GM18870 (cell line): ENCODE results near the gene IRGQ.
A peak's percentile ranks its signal among the peaks of the same experiment; 100 is the strongest.
"Not testable (repeated sequence)": the region's sequence is repeated elsewhere in the genome, so short reads cannot be mapped to it uniquely, and the experiment has no call there.

ENCODE experiments used
- ATAC-seq: cut with Tn5 transposase; IDR thresholded peaks from one replicate; pipeline ENCODE4 v1.9.1; 2021; ENCODE audit warnings: moderate library complexity; ENCODE audit not compliant: unreplicated experiment

Gene IRGQ, protein sequence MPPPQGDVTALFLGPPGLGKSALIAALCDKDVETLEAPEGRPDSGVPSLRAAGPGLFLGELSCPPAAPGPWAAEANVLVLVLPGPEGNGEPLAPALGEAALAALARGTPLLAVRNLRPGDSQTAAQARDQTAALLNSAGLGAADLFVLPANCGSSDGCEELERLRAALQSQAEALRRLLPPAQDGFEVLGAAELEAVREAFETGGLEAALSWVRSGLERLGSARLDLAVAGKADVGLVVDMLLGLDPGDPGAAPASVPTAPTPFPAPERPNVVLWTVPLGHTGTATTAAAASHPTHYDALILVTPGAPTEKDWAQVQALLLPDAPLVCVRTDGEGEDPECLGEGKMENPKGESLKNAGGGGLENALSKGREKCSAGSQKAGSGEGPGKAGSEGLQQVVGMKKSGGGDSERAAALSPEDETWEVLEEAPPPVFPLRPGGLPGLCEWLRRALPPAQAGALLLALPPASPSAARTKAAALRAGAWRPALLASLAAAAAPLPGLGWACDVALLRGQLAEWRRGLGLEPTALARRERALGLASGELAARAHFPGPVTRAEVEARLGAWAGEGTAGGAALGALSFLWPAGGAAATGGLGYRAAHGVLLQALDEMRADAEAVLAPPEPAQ

GRCh38 chr19:43595999-43596841 lies at the start of gene IRGQ, which contains the start of gene ZNF576:
Gene IRGQ (minus strand): TSS chr19:43596134. CDS start chr19:43595338, 796 bp downstream.
Gene ZNF576 (plus strand): TSS chr19:43596595. CDS start chr19:43597109, 514 bp downstream.
- peak; percentile 82 for ATAC-seq

- ATAC-seq: no peak
These were observed 48.2 kb upstream of the IRGQ start for GRCh38 chr19:43644181-43644580.

- ATAC-seq: no peak
These were observed 47.4 kb upstream of the IRGQ start for GRCh38 chr19:43643326-43643725.

DNA sequence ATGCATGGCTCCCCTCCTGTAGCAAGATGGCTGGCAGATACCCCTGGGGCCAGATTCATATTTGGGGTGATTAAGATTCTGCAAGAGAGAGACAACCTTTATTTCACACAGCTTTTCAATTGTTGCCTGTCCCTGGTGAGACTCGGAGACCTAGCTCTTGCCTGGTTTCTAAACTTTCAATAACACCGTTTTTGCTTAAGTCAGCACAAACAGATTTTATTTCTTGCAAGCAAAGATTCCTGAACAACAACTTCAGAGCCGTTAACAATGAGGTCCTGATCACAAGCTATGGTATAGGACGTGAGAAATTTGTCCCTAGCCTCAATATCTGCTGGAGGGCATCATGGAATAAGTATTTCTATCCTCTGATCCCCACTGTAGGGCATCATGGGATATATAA lies 46.6 kb upstream of the IRGQ start:
- no peak for ATAC-seq

DNA sequence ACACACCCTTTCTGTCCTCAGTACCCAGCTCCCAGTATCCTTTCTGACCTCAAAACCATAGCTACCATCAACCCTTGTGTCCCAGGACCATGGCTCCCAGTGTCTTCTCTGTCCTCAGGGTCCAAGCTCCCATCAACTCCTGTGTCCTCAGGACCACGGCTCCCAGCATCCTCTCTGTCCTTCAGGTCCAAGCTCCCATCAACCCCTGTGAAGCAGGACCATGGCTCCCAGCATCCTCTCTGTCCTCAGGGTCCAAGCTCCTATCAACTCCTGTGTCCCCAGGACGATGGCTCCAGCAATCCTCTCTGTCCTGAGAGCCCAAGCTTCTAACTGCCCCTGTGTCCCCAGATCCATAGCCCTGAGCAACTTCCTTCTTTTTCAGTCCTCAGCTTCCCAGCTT lies 45.4 kb upstream of the IRGQ start:
- ATAC-seq: no peak

DNA sequence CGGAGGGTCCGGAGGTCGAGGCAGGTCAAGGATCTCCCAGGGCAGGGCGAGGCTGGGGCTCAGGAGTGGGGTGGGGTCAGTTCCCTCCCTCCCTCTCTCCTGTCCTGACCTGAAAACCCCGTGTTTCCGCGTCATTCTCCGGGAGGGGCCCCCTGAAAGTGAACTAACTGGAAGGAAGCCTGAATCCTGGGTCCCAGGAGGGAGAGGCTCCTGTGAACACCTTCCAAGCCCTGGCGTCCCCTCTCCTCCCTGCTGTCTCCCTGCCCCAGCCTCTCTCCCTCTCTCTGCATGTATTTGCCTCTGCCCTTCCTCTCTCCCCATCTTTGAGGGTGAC lies 44.5 kb upstream of the IRGQ start:
- ATAC-seq: no peak

DNA sequence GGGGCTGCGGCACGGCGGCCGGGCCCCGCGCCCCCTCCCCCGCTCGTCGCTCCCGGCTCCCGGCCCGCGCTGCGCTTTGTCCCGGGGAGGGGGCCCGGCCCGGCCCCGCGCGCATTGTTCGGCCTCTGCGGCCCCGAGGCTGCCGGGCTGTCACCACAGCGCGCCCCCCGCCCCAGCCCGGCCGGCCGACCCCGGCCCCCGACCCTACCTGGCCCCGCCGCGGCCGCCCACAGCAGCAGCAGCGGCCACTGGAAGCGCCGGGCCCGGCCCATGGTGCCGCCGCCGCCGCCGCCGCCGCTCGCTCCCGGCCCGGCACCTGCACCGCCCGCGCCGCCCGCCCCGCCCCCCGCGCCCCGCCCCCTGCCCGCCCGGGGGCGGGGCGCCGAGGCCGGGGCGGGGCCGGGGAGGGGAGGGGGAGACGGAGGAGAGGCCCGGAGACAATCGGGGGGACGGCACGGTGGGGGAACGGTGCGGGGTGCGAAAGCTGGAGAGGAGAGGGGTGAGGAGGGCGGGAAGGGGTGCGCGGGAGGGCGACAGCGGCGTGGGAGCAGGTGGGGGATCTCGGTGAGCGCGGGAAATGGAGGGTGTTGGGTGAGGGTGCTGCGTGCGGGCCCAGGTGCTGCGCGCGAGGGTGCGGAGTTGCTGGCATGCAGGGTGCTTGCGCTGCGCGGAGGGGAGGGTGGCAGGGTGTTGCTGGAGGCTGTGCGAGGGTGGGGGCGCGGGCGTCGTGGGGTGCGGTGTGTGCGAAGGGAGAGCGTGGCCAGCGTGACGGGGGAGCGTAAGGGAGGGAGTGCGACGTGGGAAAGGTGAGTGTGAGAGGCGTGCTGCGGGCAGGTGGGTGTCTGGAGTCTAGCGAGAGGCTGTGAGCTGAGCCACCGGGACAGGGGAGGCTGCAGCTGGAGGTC lies 43.8 kb upstream of the IRGQ start, which contains the start of gene CADM4:
TSS of gene CADM4 (minus strand) at position 332 of the 905 bp plus-strand sequence. CDS start at position 272, 60 bp downstream.
- ATAC-seq: no peak

- ATAC-seq: no peak
These were observed 43.1 kb upstream of the IRGQ start for GRCh38 chr19:43638995-43639518.

DNA sequence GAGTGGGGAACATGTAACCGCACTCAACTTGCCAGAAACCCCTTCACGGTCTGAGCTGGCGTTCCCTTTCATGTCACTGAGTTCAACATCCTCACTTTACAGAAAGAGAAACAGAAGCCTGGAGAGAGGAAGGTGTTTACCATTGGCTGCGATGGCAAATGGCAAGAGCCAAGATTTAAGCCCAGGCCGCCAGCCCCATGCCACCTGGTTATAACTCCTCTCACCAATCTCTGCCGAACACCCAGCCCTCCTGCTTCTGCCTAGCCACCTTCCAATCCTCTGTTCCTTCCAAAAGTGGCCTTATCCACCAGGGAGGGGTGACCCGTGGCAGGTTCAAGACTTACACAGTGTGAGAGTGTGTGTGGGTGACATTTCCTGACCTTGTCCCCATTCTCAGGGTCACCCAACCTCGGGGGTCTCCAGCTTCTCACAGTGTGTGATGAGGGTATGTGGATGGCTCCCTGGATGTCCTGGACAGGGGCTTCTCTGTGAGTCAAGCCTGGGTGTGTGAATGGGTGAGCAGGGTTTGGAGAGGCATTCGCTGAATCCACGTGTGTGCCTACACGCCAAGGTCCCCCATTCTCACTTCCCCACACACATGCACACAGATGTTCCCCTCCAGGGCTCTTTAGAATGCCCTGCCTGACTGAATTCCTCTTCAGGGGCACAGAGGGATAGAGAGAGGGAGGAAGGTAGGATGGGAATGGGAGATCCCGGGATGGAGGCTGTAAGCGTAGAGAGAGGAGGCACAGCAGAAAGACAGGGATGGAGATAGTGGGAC lies 42.5 kb upstream of the IRGQ start:
- ATAC-seq: no peak

DNA sequence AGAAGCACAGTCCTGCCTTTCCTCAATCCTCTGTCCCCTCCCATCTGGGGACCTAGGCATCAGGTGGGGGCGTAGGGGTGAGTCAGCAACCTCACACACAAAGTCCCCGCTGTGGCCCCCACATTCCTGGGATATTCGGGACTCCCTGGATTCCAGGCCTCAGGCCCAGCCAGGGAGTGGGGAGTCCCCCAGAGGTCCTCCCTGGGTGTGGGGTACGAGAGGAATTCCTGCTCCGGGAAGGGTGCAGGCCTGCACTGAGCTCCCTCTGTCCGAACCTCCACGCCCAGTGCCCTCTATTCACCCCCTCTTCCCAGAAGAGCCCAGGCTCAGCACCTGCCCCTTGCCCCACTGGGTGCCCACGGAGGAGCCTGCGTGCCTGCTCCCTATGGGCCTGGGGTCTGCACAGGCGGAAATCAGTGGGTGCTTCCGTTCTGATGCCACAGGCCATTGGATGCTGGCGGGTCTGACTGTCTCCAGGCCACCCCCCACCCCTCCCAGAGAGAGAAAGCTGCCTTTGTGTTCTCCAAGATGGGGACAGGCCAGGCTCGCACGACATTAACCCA lies 40.3 kb upstream of the IRGQ start:
- no peak for ATAC-seq

DNA sequence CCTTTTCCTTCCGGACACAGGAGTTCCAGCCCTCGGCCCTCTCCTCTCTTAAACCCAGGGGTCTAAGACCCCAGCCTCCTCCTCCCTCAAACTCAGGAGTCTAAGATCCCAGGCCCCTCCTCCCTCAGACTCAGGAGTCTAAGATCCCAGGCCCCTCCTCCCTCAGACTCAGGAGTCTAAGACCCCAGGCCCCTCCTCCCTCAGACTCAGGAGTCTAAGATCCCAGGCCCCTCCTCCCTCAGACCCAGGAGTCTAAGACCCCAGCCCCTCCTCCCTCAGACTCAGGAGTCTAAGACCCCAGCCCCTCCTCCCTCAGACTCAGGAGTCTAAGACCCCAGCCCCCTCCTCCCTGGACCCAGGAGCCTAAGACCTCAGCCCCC lies 39.6 kb upstream of the IRGQ start:
- not testable (repeated sequence) for ATAC-seq

DNA sequence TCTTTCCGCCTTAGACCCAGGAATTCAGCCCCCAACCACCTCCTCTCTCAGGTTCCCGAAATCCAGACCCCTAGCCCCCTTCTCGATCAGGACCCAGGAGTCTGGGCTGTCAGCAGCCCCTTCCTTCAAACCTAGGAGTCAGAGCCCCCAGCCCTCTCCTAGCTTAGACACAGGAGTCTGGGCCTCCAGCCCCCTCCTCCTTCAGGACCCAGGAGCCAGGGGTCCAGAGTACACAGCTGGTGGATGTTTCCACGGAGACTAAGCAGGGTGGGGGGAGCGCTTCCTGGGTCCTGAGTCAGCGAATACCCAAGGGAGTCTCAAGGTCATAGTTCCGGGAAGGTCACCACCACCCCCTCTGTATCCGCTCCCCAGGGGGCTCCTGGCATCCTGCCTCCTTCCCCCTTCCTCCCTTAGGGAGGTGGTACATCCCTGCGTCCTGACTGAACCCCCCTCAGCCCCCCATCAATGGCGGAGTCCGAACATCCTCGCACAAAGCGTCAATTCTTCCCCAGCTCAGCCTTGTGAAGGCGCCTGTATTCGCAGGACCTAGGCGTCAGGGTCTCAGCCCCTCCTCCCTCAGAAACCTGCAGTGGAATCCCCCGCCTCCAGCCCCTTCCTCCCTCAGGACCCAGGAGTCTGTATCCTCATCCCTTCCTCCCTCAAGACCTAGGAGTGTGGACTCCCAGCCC lies 39.1 kb upstream of the IRGQ start:
- ATAC-seq: no peak

DNA sequence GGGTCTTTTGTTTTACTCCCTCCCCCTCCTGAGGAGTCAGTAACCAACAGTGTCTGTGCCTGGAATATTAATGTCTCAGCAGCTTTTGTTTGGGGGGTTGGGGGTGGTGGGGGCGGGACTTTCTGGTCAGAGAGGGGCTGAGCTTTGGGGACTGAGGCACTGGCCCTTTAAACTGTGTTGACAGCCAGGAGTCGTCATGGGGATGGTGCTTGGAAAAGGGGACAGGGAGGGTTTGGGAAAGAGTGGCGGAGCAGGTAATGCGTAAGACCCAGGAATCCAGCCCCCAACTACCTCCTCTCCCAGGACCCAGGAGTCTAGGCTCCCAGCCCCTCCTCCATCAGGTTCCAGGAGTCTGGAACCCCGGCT lies 38.6 kb upstream of the IRGQ start:
- no peak for ATAC-seq

GRCh38 chr19:43634068-43634467 lies 38.1 kb upstream of the IRGQ start:
- no peak for ATAC-seq

GRCh38 chr19:43633520-43633919 lies 37.6 kb upstream of the IRGQ start:
- ATAC-seq: no peak

- no peak for ATAC-seq
These were observed 35.6 kb upstream of the IRGQ start for GRCh38 chr19:43631491-43631890.

GRCh38 chr19:43628646-43629326 lies 32.9 kb upstream of the IRGQ start:
- no peak for ATAC-seq

GRCh38 chr19:43626838-43627237 lies 30.9 kb upstream of the IRGQ start:
- ATAC-seq: no peak
